ENCODE results near the gene ERC1.

ERC1 gene

DNA sequence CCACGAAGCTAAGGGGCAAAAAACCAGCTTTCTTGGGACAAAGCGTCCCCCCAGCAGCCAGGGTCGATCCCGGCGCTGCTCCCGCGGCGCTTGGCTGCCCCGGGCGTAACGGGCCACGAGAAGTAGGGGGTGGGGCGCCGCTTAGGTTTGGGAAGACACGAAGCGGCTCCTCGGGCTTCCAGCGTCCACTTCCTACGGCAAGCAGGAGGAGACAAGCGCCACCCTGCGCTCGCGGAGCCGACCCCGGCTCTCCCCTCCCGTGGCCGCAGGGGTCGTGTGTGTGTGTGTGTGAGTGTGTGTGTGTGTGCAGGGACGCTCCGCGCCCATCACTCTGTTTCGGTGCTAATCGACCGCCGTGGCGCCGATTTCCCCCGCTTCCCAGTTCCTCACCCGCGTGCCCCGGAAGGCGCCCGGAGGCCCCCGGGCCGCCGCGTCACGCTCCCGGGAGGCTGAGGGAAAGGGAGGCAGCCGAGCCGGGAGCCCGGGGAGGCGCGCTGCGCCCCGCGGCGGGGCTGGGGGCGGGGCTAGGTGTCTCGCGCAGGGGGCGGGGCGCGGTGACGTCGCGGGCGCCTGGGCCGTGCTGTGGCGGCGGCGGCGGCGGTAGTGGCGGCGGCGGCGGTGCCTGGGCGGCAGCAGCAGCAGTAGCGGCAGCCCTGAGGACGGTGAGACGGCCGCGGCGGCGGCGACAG is at the start of gene ERC1:
TSS of gene ERC1 (plus strand) at position 563 of the 689 bp plus-strand sequence. CDS start 36,681 bp downstream, outside the sequence.
- peak; percentile 79 for DNase-seq (ENCODE audit: low read depth)

DNA sequence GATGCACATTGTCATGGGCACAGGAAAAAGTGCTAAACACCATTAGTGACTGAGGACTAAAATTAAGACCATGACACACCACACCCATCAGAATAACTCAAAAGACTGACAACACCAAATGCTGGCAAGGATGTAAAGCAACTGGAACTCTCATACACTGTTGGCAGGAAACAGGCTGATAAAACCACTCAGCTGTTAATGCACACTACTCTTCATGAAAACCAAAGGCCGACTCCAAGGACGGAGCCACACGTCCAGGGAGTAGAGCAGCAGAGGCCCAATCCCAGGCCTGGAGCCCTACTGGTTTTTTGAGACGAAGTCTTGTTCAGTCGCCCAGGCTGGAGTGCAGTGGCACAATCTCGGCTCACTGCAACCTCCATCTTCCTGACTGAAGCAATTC is 48.0 kb upstream of the ERC1 start:
- no peak for DNase-seq (ENCODE audit: low read depth)

GRCh38 chr12:944211-944610 is 46.8 kb upstream of the ERC1 start:
- no peak for DNase-seq (ENCODE audit: low read depth)

GRCh38 chr12:946212-946611 is 44.8 kb upstream of the ERC1 start:
- no peak for DNase-seq (ENCODE audit: low read depth)

DNA sequence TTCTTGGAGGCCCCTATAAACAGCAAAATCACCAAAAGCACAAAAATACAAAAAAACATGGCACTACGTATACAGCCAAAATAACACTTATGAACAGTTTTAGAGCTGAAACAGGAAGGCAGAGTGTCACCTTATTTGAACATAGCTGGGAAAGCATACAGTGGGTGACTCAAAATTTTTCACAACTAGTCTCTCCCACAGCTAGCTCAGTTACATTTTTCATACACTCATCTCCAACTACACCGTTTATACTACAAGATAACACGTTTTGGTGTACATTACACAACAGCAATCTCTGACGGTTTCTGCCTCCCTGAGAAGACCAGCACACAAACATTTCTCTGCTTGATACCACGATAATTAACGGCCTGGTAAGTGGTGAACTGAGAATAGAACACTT is 44.4 kb upstream of the ERC1 start:
- no peak for DNase-seq (ENCODE audit: low read depth)

DNA sequence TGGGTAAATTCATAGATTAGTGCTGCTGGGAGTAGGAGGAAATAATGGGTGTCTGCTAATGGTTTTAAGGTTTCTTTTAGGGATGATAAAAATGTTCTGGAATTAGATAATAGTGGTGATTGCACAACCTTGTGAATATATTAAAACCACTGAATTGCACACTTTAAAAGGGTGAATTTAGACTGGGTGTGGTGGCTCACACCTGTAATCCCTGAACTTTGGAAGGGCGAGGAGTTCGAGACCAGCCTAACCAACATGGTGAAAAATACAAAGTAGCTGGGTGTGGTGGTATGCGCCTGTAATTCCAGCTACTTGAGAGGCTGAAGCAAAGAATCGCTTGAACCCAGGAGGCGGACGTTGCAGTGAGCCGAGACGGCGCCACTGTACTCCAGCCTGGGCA is 42.8 kb upstream of the ERC1 start:
- no peak for DNase-seq (ENCODE audit: low read depth)

DNA sequence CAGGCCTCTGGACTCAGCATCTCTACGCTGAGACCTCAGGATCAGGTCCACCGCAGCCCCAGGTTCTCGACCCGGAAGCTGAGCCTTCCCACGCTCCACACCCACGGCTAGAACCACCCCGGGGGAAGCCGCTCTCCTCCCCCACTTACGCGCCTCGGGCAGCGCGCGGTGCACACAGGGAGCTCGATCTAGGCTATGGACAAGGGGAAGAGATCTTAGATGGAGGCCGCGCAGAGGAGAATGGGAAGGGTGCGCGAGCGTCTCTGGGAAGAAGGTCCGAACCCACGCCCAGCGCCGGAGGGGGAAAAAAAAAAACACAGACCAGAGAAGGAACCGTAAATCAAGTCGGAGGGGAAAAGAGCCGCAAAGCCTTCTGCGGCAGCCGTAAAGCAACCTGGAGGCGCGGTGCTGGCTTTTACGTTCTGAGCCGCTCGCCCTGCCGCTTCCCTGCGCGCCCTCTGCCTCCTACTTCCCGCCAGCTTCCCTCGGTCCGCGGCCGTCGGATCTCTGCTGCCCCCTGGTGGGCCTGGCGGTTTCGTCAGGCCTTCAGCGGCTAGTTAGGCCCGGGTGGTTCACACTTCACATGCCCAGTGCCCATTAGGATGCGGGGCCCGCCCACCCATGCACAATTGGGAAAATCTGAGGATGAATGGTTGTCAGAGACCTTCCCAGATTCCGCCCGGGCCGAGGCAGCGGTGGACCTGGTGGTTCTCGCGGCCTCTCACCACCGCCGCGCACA is 41.4 kb upstream of the ERC1 start, which contains the start of gene RAD52:
TSS of gene RAD52 (minus strand) at position 242 of the 739 bp plus-strand sequence. CDS start 16,636 bp downstream, outside the sequence.
- DNase-seq (ENCODE audit: low read depth): peak; percentile 99

- DNase-seq (ENCODE audit: low read depth): no peak
Observed at GRCh38 chr12:951176-951575, 39.8 kb upstream of the ERC1 start.

GRCh38 chr12:953776-954175 is 37.2 kb upstream of the ERC1 start:
- peak; percentile 28 for DNase-seq (ENCODE audit: low read depth)

DNA sequence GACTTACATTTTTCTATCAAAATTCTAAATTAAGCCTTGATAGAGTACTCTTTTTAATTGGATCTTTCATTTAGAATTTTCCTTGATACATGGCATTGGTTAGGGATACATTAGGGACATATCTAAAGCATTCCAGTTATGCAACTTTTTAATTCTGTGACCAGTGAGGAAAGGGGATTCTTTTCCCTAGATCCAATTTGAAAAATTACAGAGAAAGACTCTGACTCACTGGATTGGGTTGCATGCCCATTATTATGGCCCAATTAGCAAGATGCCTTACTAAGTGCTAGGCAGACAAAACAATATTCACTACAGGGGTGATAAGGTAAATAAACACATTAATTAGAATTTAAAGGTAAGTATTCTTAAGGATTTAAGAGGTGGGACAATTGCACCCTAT is 36.3 kb upstream of the ERC1 start:
- DNase-seq (ENCODE audit: low read depth): no peak

- DNase-seq (ENCODE audit: low read depth): no peak
Observed at GRCh38 chr12:955939-956338, 35.1 kb upstream of the ERC1 start.

DNA sequence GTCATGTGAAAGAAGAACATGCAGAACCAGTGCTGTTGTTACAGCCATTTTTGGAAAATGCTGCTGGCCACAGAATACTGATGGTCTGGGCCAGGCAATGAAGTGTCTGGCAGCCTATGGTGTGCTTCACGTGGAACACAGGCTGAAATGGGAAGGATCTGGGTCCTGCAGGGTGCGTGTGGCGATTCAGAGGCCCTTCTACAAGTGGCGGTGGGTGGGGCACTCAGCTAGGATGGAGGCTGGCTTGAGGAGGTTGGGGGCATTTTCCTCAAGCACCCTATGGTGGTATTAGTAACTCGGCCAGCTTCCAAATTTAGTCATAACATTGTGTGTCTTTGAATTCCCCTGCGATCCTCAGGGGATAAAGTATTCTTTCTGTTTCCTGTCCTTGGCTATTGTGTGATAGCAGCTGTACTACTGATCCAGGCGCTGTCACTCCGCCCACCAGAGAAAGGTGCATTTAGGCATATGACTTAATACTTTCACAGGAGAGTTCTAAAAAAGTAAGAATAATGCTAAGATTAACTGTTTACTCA is 32.4 kb upstream of the ERC1 start:
- no peak for DNase-seq (ENCODE audit: low read depth)

- no peak for DNase-seq (ENCODE audit: low read depth)
Observed at GRCh38 chr12:966724-967123, 24.3 kb upstream of the ERC1 start.

DNA sequence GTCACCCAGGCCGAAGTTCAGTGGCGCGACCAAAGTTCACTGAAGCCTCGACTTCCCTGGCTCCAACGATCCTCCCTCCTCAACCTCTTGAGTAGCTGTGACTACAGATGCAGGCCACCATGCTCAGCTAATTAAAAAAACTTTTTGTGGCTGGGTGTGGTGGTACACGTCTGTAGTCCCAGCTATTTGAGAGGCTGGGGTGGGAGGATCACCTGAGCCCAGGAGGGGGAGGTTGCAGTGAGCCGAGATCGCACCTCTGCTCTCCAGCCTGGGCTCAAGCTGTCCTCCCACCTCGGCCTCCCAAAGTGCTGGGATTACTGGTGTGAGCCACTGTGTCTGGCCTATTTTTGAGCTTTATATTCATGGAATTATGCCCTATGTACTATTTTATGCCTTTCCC is 23.4 kb upstream of the ERC1 start:
- no peak for DNase-seq (ENCODE audit: low read depth)

GRCh38 chr12:968545-968944 is 22.5 kb upstream of the ERC1 start:
- DNase-seq (ENCODE audit: low read depth): no peak

GRCh38 chr12:969821-970220 is 21.2 kb upstream of the ERC1 start:
- DNase-seq (ENCODE audit: low read depth): no peak

DNA sequence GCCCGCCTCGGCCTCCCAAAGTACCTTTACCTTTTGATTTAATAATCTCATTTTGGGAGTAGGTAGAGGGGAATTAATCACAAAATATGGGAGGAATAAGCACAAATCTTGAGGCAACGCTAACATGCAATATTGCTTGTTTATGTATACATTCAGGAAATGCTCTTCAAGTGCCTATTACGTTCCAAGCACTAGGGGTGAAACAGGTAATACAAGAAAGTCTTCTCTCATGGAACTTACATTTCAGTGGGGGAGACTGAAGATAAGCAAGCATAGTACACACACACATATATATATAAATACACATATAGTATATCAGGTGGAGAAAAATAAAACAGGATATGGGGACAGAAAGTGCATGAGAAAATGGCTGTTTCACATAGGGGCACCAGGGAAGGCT is 19.0 kb upstream of the ERC1 start:
- no peak for DNase-seq (ENCODE audit: low read depth)

DNA sequence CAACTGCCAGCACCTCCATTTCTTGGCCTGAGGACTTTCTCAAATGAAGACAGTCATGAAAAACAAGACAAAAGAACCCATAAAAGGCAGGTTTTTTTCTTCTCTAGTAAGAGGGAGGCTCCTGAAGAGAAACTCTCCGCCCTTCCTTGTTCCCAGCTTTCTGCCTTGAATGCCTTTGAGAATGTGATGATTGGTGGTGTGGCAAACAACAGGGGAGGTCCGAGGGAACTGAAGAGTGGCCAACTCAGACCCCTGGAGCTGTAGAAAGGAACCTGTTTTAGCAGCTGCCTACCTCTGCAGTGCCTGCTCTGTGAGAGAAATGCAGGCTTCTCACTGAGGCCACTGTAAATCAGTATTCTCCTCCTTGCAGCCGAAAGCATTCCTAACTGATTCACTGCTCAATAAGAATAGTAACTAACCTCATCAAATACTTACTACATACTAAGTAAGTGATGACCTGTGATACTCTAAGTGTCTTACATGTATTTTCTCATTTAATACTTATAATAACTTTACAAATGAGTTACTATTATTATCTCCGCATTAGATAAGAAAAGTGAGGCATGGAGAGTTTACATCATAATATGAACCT is 16.7 kb upstream of the ERC1 start:
- DNase-seq (ENCODE audit: low read depth): no peak

DNA sequence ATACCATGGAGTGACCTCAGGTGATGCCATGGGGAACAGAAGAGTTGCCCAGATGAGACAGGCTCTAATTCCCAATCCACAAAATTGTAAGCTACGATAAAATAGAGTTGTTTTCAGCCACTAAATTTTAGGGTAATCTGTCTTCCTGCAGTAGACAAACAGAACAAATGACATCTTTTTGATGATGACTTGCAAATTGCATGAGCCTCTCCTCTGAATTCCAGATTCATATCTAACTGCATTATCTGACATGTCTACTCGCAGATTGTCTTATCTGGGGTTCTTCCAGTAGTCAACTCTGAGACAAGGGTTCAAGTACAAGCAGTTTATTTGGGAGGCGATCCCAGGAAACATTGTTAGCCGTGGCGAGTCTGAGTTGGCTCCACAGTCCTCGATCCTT is 14.4 kb upstream of the ERC1 start:
- no peak for DNase-seq (ENCODE audit: low read depth)

DNA sequence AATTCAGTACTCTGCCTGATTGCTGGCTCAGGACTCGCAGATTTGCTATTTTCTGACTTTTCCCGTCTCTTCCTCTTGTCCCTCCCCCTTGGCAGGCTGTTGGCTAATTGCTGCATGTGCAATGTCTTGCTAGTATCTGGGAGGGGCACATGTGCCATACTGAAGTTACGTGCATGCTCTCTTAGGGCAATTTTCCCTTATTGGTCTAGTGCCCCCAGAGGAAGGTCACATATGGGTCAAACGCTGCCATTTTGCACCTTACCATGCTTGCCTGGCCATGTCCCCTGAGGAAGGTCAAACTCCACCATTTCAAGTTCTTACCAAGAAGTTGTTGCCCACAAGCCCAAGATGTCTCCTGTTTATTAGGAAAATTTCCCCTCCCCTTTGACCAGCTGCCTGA is 13.9 kb upstream of the ERC1 start:
- DNase-seq (ENCODE audit: low read depth): no peak

- DNase-seq (ENCODE audit: low read depth): no peak
Observed at GRCh38 chr12:979349-979748, 11.7 kb upstream of the ERC1 start.

GRCh38 chr12:981176-981828 is 9.7 kb upstream of the ERC1 start:
- no peak for DNase-seq (ENCODE audit: low read depth)

Measured in fibroblast of the conjunctiva (primary cell).